ENCODE results near the gene FOXC2.

Gene FOXC2

DNA sequence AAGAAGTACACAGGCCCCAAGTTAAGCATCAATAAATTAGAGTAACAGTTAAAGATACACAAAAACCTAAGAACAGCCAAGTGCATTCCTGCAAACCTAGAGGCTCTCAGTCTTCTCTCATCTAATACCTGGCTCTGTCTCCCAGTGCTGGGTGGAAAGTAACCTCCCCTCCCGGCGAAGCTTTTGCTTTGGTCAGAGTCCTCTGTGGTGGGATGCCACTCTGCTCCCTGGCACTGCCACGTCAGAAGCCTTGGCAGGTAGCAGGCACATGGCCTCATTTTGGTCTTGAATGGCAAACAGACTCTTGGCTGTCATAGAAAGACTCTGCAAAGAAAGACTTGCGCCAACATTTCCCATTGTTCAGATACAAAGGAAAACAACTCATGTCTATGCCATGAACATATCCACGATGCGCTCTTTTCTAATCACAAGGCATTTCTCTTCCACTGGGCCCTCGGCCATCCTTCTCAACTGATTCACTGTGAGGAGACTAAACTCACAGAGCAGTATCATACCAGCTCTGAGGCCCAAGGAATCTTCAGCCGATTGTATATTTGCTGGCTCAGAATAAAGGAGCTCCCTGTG is 32.8 kb upstream of the FOXC2 start:
- Histone ChIP-seq H3K4me1 (ENCODE audit: low read length) (no peaks in the 10 kb centered on the region), H4K20me1 (ENCODE audit: insufficient read depth, low read length) (no peaks in the 10 kb centered on the region), H3K79me2 (ENCODE audit: low read length) (no peaks in the 10 kb centered on the region), H3K36me3 (replicated peaks; ENCODE audit: insufficient read depth, low read length) (no peaks in the 10 kb centered on the region), H3K27me3 (replicated peaks; ENCODE audit: insufficient read depth, low read length) (no peaks in the 10 kb centered on the region), H3K4me3 (ENCODE audit: low read length) (no peak overlapping the region), H3F3A (ENCODE audit: insufficient read depth, low read length) (no peaks in the 10 kb centered on the region), H3K9me3 (replicated peaks; ENCODE audit: insufficient read depth, low read length) (no peaks in the 10 kb centered on the region), H3K4me2 (ENCODE audit: low read depth, low read length) (no peak overlapping the region), H3K9ac (ENCODE audit: low read length) (no peak overlapping the region), H2AFZ (ENCODE audit: low read length) (no peak overlapping the region), H3K27ac (ENCODE audit: low read length) (no peak overlapping the region), H3K9me2 (replicated peaks; ENCODE audit: insufficient read depth, low read length) (no peaks in the 10 kb centered on the region)
- TF ChIP-seq EZH2phosphoT487 (IDR thresholded peaks at IDR 0.05; ENCODE audit: low read length) (no peak), EZH2 (optimal IDR thresholded peaks at IDR 0.05; ENCODE audit: low read depth, low read length) (no peak), CTCF (IDR thresholded peaks at IDR 0.05; ENCODE audit: low read length) (no peak)
- DNase-seq = no peak

DNA sequence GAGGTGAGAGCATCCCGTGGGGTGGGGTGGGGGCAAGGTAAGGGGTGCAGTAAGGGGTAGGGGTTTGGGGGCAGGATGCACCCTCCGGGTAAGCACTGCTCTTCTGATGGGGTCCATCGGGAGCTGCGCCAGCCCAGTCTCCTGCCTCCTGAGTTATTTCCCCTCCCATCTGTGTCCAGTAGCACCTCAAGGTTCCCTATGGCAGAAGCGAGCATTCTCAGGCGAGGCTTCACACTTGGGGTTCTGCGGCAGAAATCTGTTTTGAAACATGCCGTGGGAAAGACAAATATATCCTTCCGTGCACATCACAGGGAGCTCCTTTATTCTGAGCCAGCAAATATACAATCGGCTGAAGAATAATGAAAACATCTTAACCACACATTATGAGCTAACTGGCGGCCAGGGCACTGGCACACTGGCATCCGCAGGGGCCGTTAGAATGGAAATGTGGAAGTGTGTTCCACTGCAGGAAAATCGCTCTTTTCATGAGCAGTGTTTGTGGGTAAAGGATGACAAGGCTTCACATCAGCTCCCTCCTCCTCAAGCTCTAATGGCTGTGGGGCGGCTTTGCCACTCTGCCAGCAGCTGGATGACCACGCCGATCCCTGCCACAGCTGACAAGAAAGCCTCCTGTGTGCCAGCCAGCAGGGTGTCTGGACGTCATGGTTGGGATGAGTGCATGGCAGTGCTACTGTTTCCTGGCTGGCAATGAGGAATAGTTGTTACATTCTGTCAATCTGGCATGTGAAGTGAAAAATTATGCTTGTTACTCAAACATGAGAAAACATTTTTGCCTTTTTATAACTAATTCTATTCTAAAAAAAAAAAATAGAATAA is 31.6 kb upstream of the FOXC2 start:
- no peak overlapping the region for H3K4me2 ChIP-seq (ENCODE audit: low read depth, low read length)
- H3F3A ChIP-seq (ENCODE audit: insufficient read depth, low read length) = no peaks in the 10 kb centered on the region
- no peak for DNase-seq
- H2AFZ ChIP-seq (ENCODE audit: low read length) = no peak overlapping the region
- no peak overlapping the region for H3K27ac ChIP-seq (ENCODE audit: low read length)
- H3K79me2 ChIP-seq (ENCODE audit: low read length) = no peaks in the 10 kb centered on the region
- no peak overlapping the region for H3K4me3 ChIP-seq (ENCODE audit: low read length)
- TF ChIP-seq EZH2phosphoT487 (IDR thresholded peaks at IDR 0.05; ENCODE audit: low read length) = no peak
- no peak for TF ChIP-seq CTCF (IDR thresholded peaks at IDR 0.05; ENCODE audit: low read length)
- TF ChIP-seq EZH2 (optimal IDR thresholded peaks at IDR 0.05; ENCODE audit: low read depth, low read length) = no peak
- H3K36me3 ChIP-seq (replicated peaks; ENCODE audit: insufficient read depth, low read length) = no peaks in the 10 kb centered on the region
- no peaks in the 10 kb centered on the region for H4K20me1 ChIP-seq (ENCODE audit: insufficient read depth, low read length)
- H3K27me3 ChIP-seq (replicated peaks; ENCODE audit: insufficient read depth, low read length) = no peaks in the 10 kb centered on the region
- no peaks in the 10 kb centered on the region for H3K4me1 ChIP-seq (ENCODE audit: low read length)
- H3K9ac ChIP-seq (ENCODE audit: low read length) = no peak overlapping the region
- H3K9me3 ChIP-seq (replicated peaks; ENCODE audit: insufficient read depth, low read length) = no peaks in the 10 kb centered on the region
- no peaks in the 10 kb centered on the region for H3K9me2 ChIP-seq (replicated peaks; ENCODE audit: insufficient read depth, low read length)

DNA sequence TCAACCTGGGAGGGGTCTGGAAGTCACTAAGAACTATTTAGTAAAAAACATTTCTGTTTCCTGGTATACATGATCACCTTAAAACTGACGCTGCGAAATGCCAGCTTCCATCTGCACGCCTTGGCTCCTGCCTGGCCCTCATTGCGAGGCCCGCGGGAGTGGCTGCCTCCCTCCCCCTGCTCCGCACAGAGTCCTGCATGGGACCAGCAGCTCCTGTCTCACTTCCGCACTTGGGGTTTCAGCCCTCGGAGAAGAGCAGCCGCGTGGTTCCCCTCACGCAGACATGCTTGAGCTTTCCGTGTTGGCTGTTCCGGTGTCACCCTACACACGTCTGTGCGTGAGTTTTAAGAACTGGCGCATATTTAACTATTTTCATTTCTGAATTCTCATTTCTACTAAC is 30.0 kb upstream of the FOXC2 start:
- no peaks in the 10 kb centered on the region for H3K9me3 ChIP-seq (replicated peaks; ENCODE audit: insufficient read depth, low read length)
- no peaks in the 10 kb centered on the region for H3K36me3 ChIP-seq (replicated peaks; ENCODE audit: insufficient read depth, low read length)
- H3K4me2 ChIP-seq (ENCODE audit: low read depth, low read length) = no peak overlapping the region
- H3K27ac ChIP-seq (ENCODE audit: low read length) = no peak overlapping the region
- H4K20me1 ChIP-seq (ENCODE audit: insufficient read depth, low read length) = no peaks in the 10 kb centered on the region
- no peaks in the 10 kb centered on the region for H3K27me3 ChIP-seq (replicated peaks; ENCODE audit: insufficient read depth, low read length)
- H3K4me1 ChIP-seq (ENCODE audit: low read length) = no peaks in the 10 kb centered on the region
- H3K9me2 ChIP-seq (replicated peaks; ENCODE audit: insufficient read depth, low read length) = no peaks in the 10 kb centered on the region
- H3K79me2 ChIP-seq (ENCODE audit: low read length) = no peaks in the 10 kb centered on the region
- TF ChIP-seq CTCF (IDR thresholded peaks at IDR 0.05; ENCODE audit: low read length) = no peak
- no peak for TF ChIP-seq EZH2 (optimal IDR thresholded peaks at IDR 0.05; ENCODE audit: low read depth, low read length)
- TF ChIP-seq EZH2phosphoT487 (IDR thresholded peaks at IDR 0.05; ENCODE audit: low read length) = no peak
- no peak overlapping the region for H2AFZ ChIP-seq (ENCODE audit: low read length)
- no peak overlapping the region for H3K9ac ChIP-seq (ENCODE audit: low read length)
- H3F3A ChIP-seq (ENCODE audit: insufficient read depth, low read length) = no peaks in the 10 kb centered on the region
- DNase-seq = no peak
- no peak overlapping the region for H3K4me3 ChIP-seq (ENCODE audit: low read length)
